Esophagus squamous epithelium (tissue), 4 donors: ENCODE results near the gene NRG4.

ENCODE experiments used
- CTCF ChIP-seq, 6 experiments: fragments of 450-650 bp in 4 of 6; fragments of 200-600 bp in 2 of 6; sonication (generic) in 2 of 6; IDR thresholded peaks; one replicate each; pipeline ENCODE4 v1.5.1; 2016 to 2019; ENCODE audit warnings: antibody characterized with exemption in 6 of 6, mild to moderate bottlenecking in 4 of 6, moderate library complexity in 4 of 6
- POLR2A ChIP-seq, 4 donors: fragments of 450-650 bp; IDR thresholded peaks; one replicate each; pipeline ENCODE4 v1.6.1; 2017; ENCODE audit warnings: antibody characterized with exemption in 4 of 4, mild to moderate bottlenecking in 4 of 4, moderate library complexity in 3 of 4

- TF ChIP-seq POLR2A (IDR thresholded peaks at IDR 0.05): no peak
- TF ChIP-seq CTCF (IDR thresholded peaks at IDR 0.05): no peak
Measured at GRCh38 chr15:75982468-75982867, 29.8 kb downstream of the NRG4 start.
